ENCODE results near the gene MYH9.

Gene MYH9

DNA sequence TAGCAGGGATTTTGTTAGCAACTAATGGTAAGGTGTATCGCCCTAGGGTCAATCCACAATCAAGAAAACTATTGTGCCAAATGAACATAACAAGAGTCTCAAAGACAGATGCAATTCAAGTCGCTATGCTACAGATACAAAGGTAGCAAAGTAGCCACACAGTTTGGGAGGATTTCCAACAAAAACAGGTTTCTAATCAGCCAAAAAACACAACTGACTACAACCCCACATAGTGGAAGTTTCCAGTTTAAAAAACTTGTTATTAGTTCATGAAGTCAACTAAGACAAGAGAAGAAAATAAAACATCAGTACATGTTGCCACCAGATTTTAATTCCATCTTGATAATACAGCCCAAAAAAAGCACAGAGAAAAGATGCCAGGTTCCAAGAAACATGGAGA lies 38.0 kb downstream of the MYH9 start:
- DNase-seq (ENCODE audit: low read depth in 2 of 2), result no peak

DNA sequence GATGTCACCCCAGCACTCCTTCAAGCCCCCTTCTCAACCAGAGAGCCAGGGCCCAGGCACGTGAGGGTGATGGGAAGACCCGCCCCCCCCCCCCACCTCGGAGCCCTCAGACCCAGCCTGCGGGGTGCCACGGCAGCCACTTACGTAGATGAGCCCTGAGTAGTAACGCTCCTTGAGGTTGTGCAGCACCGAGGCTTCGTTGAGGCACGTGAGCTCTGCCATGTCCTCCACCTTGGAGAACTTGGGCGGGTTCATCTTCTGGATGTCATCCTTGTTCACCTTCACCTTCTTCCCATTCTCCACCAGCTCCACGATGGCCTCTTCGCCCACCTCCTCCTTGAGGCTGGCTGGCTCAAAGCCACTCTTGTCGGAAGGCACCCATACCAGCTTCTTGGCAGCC lies 39.0 kb downstream of the MYH9 start:
- DNase-seq (ENCODE audit: low read depth in 2 of 2), result no peak

DNA sequence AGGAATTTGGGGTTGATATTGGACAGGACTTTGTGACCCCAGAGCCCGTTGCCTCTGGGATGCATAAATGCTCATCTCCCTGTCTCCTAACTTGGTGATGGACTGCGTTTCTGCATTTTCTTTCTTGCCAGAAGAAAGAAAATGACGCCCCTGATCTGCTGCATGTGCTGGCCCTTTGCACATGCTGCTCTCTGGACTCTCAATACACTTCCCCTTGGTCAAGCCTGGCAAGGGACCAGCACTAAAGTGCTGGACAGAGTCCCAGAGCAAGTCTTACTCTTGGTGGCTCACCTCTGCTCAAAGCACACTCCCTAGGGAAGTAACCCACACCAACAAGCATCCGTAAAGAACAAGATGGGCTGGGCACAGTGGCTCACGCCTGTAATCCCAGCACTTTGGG lies 40.7 kb downstream of the MYH9 start:
- DNase-seq (ENCODE audit: low read depth in 2 of 2), result no peak

DNA sequence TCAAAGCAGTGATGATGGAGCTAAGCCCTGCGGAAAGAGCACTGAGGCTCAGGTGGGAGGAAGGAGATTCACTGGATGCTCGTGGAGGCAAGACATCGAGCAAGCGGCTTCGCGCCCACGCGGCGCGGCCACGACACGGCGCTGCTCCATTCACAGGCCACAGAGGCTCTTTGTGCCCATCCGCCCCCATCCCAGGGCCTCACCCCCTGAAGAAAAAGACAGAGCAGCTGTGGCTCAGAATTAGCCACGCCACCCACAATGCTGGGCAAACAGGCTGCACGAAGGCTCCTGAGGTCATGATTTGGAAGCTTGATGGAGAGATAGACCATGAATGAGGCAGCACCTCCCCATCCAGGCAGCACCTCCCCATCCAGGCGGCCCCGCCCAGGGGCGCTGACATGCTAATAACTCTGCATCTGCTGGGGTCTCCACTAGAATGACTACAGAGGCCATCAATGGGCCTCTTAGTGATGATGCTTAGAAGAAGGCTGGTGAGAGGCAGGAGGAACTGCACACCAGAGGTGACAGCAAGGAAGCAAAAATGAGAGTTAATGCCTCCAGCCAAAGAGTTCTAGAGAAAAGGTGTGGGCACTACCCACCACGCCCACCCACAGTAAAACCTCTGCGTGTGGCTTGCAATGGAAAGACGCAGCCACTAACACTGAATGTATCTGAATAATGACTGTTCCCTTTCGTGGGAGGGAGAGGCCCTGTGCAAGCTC lies 43.5 kb downstream of the MYH9 start:
- DNase-seq (ENCODE audit: low read depth in 2 of 2), result no peak

DNA sequence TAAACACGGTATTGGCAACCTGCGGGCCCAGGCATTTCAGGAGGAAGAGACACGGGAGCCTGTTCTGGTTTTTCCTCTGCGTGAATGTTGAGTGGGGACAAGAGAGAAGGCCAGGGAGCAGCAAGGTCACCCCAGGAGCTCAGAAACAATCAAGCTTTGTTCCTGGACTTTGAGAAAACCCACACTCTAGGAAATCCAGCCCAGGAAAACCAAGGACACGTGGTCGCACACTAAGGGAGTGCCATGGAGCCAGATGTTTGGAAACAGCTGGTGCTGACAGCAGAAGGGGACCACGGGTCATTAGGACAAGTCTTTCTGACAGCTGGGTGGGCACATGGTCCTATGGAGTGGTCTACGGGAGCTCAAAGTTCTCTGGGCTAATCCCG lies 44.1 kb downstream of the MYH9 start:
- no peak for DNase-seq (ENCODE audit: low read depth in 2 of 2)

DNA sequence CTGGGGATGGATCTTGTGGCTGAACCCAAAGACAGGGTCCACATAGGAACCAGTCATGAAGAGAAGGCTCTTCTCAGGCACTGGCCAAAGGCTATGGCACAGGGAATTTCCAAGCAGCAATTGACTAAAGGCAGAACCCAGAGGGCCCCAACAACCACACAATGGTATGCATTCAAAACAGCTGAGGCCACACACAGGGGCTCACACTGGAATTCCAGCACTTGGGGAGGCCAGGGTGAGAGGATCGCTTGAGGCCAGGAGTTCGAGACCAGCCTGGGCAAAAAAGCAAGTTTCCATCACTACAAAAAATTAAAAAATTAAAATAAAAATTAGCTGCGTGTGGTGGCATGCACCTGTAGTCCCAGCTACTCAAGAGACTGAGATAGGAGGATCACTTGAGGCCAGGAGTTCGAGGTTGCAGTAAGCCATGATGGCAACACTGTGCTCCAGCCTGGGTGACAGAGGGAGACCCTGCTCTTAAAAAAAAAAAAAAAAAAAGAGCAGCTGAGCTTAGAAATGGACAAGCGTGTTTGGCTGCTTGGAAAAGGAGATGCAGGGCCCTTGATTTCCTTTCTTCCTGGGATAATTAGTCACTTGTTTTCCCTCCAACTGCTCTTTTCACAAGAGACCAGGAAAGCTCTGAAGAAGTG lies 44.6 kb downstream of the MYH9 start:
- no peak for DNase-seq (ENCODE audit: low read depth in 2 of 2)

DNA sequence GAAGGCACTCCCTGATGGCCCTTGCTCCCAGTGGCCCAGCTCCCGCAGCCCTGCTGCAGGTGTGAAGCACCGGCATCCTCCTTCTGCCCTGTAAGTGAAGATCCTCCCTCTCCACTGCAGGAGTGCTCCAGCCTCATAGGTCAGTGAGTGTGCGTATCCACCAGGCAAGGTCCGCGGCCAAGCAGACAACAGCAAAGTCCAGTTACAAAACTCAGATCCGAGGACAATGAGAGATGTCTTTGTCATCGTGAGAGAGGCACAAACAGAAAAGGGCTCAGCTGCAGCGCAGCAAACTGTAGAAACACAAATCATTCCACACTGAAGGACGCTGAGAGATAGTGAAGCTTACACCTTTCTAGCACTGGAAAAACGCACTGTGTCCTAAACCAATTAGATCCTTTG lies 46.1 kb downstream of the MYH9 start:
- no peak for DNase-seq (ENCODE audit: low read depth in 2 of 2)

DNA sequence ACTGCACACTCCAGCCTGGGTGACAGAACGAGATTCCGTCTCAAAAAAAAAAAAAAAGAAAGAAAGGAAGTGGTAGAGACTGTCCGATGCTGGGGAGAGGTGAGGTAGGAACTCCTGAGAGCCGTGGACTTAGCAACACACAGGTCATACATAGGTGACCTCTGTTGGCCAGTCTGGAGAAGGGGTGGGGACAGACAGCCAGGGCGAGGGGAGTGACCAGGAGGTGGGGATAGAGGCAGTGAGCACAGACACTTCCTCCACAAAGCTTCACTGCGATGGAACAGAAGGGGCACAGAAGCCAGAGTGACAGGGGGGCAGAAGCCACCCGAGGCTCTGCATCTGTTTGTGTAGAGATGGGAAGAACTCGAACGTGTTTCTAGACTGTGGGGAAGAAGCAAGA lies 47.1 kb downstream of the MYH9 start:
- no peak for DNase-seq (ENCODE audit: low read depth in 2 of 2)

DNA sequence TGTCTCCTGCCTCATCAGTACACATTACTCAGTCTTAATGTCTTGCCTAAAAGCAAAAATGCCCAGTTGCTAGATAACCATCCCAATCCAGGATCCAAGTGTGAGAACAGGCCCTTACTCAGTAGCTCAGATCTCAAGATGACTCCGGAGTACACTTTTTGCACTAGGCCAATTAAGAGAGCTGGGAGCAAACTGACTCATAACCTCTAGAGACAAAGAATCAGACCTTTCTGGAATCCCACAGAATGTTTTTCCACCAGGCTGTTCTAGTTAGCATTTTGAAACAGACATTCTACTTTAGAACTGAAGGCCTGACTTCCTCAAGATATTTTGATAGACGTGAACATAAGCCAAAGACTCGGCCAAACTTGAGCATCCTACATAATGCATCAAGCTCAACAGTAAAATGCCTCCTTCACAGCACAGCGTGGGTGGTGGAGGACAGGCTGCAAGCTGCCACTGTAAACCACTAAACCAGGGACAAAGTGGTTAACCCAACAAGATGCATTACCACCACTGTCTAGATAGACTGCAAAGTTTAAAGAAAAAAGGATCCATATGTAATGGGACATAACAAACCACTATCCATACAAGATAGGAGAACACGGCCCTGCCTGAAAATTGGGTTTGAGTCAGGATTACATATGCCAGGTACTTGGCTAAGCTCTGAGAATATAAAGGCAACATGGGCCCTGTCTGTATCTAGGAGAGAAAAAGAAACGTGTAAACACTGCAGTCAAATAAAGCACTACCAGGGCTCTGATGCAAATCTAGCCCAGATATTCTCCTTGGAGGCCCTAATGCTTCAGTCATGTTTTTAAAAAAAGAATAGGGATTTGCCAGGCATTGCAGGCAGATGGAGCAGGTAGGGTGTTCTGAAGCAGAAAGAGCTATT lies 48.3 kb downstream of the MYH9 start:
- DNase-seq (ENCODE audit: low read depth in 2 of 2), result peak; percentile 68 to 71

DNA sequence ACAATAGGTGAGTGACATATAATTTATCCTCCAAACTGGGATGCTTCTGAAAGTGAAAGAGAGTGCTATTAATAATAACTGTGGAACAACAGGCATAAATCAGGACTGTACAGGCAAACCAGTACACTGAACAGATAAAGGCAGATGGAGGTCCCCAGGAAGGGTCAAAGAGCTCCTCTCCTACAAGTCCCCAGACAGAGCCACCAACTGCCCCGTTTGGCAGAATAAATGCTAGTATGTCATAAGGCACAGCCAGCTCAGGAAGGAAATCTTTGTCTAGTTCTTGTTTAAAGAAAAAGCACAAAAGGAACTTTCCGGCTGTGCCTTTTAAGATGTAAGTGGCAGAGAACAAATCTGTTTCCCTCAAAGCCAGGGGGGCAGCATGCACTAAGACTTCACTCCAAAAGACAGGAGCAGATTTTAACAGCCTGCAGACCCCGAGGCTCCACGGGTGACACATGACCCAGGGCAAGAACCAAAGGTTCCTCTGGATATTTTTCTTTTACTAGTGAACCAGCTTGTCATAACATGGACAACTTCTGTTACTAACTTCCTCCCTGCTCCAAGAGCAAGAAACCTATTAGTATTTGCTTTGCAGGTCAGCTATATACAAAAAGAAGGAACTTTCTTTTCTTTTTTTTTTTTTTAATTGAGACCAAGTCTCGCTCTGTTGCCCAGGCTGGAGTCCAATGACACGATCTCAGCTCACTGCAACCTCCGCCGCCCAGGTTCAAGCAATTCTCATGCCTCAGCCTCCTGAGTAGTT lies 50.2 kb downstream of the MYH9 start:
- no peak for DNase-seq (ENCODE audit: low read depth in 2 of 2)

DNA sequence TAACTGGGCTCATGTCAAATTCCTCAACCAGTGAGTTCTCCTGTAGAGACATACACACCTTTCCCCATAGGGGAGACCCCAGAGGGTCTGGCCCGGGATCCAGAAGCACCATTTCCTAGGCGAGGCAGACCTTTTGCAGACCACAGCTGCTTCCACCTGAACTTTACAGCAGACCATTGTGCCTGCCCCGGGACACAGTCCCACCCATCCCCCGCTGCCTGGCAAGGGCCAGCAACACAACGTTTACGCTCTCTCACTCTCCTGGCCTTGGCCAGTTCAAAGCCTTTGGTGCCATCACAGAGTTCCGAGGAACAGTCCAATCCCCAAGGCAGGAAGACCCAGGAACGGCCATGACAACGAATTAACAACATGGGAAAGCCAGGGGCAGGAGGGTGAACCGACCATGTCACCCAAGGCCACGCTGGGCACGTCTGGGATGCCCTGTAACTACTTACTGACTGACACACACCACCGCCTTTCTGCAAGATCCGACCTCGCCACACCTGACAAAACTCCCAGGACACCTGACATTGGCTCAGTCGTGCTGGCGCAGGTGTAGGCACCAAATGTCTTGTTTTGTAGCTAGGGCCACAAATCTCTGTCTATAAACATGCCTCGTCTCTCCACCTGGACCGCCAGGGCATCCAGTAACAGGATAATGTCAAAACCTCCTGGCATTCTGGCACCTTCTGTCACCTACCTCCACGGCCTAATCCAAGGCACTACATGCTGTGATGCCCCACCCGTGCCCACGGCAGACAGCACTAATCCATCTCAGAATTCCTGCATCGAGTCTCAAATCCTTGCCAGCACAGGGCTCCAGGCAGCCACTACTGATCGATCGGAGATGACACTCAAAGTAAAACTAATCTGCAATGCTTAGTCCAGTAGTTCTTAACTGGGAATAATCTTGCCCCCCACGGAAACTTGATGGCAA lies 51.3 kb downstream of the MYH9 start:
- no peak for DNase-seq (ENCODE audit: low read depth in 2 of 2)

DNA sequence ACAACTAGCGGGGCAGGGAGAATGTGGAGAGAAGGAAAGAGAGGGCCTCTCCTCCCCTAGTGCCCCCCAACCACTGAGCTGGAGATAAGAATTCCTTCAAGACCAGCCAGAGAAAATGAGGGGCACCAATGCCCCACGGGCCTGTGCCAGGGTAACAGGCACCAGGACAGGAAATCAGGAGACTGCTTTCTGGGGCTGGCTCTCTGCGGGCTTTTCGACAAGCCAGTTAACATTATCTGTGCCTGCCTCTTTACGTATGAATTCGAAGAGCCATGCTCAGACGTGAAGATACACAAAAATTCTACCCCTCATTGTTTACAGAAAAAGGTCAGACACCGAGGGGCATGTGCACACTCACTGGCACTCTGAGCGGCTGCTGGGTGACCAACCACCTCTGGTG lies 52.1 kb downstream of the MYH9 start:
- DNase-seq (ENCODE audit: low read depth in 2 of 2), result no peak

DNA sequence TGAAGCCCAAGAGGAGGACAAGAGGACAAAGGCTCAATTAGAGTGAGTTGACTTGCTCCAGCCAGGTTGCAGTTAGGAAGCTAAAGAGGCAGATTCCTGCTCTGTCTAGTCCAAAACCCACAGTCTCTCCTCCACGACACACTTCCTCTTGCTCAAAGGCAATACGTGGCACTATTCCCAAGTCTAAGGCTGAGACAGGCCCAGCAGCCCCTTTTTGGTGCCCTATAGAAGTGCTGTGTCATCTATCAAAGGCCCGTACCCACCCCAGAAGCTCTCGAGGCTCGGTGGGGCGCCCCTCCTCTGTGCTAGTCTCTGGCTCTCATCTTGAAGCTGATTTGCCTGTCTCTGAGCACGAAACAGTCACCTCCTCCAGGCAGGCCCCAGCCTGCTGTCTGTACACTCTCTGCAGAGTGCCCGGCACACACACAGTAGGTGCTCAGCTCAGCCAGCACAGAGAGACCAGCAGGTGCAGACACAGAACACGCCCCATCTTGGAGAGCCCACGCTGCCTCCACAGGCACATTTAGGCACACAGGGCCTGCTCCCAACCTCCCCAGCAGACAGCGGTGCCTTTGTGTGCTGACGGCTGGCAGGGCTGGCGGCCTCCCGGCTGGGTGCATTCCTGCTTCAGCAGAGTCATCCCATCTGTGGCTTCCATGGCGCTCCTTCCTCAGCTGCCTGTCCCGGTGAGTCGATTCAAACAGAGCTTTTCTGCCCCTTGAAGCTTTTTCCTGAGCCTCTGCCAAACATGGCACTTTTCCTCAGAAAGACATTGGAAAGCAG lies 52.8 kb downstream of the MYH9 start:
- DNase-seq (ENCODE audit: low read depth in 2 of 2), result no peak

DNA sequence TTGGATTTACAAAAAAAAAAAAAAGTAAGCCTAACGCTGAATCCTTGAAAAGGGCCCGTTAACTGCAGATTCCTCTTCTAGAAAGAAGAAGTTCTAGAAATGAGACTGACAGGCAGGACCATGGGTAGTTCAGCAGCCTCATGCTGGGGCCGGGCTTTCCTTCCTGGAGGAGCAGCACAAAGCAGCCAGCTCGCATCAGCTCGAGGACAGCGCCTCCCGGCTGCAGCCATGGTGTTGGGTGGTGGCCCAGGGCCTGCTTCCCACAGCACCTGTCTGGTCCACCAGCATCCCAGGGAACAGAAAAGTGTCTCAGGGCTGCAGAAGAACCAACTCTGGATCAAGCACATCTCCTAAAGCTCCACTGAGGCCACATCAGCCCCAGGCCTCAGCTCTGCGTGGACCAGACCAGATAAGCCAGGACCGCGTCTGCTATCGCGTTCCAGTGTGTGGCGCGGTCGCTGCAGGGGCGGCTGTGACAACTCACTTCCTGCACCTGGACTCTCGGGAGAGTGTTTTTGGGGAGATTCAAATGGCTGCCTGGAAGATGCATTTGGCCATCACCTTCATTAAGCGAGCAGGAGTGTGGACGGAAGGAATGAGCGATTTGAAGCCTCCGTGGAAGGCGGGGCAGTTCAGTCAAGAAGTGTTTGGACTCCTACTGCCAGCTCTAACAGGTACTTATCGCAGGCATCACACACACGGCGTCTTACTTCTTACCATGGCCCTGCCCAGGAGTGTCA lies 53.5 kb downstream of the MYH9 start:
- no peak for DNase-seq (ENCODE audit: low read depth in 2 of 2)

DNA sequence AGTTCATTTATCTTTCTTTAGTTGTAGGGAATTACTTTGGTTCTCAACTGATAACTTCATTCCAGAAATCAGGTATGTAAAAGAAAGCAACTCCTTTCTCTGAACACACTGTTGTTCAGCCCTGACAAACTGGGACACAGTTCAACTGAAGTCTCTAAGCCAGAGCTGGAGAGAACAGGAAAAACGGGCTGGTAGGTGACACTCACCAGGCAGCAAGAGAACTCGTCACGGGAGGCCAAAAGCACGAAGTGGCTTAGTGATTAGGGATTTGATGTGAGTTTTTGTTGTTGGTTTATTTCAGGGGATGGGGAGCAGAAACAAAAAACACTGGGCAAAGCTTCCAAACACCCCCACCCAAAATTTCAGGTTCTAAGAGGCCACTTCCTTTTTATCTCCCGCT lies 54.1 kb downstream of the MYH9 start:
- DNase-seq (ENCODE audit: low read depth in 2 of 2), result no peak

DNA sequence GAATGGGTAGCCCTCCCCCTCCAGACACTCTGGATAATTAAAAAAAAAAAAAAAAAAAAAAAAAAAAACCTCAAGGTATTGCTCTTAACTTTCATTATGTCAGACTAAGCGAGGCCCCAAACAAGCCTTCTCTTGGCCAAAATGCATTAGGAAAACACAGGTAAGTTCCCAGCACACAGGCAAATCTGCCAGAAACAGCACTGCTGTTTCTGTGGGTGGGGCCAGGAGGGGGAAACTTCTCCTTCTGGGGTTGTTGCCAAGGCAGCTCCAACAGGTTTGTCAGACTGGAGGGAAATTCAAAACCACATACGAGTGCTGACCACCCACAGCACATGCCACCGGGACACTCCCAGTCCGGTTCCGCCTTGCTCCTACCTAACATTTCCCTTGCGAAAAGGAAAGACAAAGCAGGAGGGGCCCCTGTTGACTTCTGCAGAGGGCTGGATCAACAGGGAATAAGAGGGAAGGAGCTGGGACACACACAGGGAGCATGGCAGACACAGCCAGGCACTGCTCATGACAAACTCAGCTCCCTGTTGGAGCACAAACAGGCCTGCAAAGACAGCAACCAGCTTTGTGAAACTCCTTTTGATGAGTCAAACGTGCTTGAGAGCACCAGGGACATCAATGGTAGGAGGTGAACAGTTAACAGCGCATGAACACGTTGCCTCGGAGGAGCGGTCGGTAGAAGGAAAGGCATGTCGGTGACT lies 55.0 kb downstream of the MYH9 start:
- no peak for DNase-seq (ENCODE audit: low read depth in 2 of 2)

DNA sequence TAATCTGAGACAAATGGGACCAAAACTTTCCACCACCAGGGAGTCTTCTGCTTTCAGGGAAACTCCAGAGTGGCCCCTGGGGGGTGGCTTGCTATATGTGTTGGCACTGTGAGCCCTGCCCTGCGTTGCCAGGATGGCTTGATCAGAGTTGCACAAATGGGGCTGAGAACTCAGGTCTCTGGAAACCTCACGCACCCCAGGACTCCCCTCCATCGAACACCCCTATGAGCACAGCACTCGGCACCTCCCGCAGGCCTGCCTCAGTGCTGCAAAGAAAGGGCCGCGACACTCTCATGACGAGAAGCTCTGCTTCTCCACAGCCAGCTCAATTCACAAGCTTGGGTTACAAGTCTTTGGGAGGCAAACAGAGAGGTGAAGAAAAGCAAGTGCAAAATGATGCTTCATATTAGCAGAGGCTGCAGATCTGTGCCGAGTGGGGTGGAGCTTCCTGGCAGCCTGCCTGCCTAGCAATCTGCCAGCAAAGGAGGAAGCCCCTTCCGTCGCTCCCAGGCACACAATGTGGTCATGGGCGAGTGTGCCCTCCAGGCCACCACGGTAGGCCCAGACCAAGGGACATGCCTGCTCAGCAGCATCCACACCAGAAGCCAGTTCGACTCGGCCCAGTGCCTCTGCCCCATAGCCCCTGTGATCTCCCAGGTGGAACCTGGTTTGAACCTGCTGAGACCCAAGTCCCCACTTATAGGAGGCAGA lies 55.7 kb downstream of the MYH9 start:
- no peak for DNase-seq (ENCODE audit: low read depth in 2 of 2)

DNA sequence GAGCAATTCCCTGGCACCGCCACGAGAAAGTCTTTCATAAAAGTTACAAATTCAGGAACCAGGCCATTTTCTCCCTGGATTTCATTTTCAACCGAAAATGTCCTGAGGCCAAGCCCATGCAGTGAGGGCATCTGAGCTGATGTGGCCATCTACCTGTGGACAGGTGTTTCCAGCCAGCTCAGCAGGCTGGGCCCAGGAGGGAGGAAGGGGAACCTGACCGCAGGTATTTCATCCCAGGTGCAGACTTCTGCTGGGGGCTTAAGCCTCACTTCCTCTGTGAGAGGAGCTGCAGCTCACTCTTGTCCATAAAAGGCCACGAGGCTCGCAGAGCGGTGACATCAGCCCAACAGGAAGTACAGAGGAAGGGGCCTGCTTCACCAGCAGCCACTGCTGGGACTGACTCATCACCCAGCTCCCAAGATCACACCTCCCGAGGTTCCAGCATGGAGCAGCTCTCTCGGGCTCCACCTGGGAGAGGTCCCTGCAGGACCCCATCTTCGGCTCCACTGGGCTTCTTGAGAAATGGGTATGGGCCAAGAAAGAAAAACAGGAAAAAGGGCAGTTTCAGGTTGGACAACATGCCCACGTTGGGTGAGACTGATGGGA lies 56.4 kb downstream of the MYH9 start:
- peak; percentile 83 to 84 for DNase-seq (ENCODE audit: low read depth in 2 of 2)

Measured in fibroblast of skin of left biceps (primary cell).